GM19468 (cell line): ENCODE results near the gene TEX51.

ENCODE experiments used
- ATAC-seq: cut with Tn5 transposase; IDR thresholded peaks from one replicate; pipeline ENCODE4 v1.9.1; 2021; ENCODE audit warnings: mild to moderate bottlenecking, moderate library complexity, moderate number of reproducible peaks; ENCODE audit not compliant: unreplicated experiment; ENCODE audit errors: extremely low read depth

Gene TEX51

GRCh38 chr2:126946318-126947102 is 47.8 kb downstream of the TEX51 start:
- no peak for ATAC-seq

- no peak for ATAC-seq
These were observed 48.4 kb downstream of the TEX51 start for GRCh38 chr2:126947103-126947429.

GRCh38 chr2:126949775-126950174 is 51.1 kb downstream of the TEX51 start:
- ATAC-seq: no peak

- ATAC-seq: no peak
These were observed 51.8 kb downstream of the TEX51 start for GRCh38 chr2:126950504-126950903.
